ENCODE data around the gene IL17RD. TPM values are rescaled to one million over a fixed set of nuclear protein-coding genes. Genes with fewer than 3 reads are reported as not detected.

Gene IL17RD
- polyA plus RNA-seq, 1 of the 3 experiments (the other 2 are of a cell fraction) = 2.4 TPM

- Histone ChIP-seq H3K4me2 (no peak overlapping the region), H3K27ac (ENCODE audit: low read depth in 2 of 2, low read length in 1 of 2) (no peak overlapping the region), H3F3A (replicated peaks; ENCODE audit: insufficient read depth) (peaks cover 1% of the 10 kb centered on the region), H3K36me3 (replicated peaks in 1 of 2; ENCODE audit: control insufficient read depth in 1 of 2, insufficient read depth in 2 of 2, low read length in 1 of 2) (no peaks in the 10 kb centered on the region), H2AFZ (ENCODE audit: low read depth) (no peak overlapping the region), H3K4me1 (ENCODE audit: control insufficient read depth in 1 of 2, insufficient read depth in 2 of 2, low read depth in 1 of 2, low read length in 1 of 2) (peaks cover 0 to 2% of the 10 kb centered on the region in 2 experiments; a peak in 1 of 4 replicates), H3K9me2 (no peaks in the 10 kb centered on the region), H3K79me2 (ENCODE audit: insufficient read depth) (no peaks in the 10 kb centered on the region), H3K9me3 (no peaks in the 10 kb centered on the region), H3K4me3 (ENCODE audit: low read depth in 2 of 2, low read length in 1 of 2) (no peak overlapping the region), H3K9ac (no peak overlapping the region), H4K20me1 (ENCODE audit: insufficient read depth) (no peaks in the 10 kb centered on the region), H3K27me3 (ENCODE audit: insufficient read depth) (no peaks in the 10 kb centered on the region)
- TF ChIP-seq IRF3 (IDR thresholded peaks at IDR 0.05; ENCODE audit: low read depth, low read length) (no peak), ELF1 (IDR thresholded peaks at IDR 0.05) (no peak), FOXM1 (IDR thresholded peaks at IDR 0.05; ENCODE audit: low read depth) (no peak), SMC3 (IDR thresholded peaks at IDR 0.05; ENCODE audit: low read depth, low read length) (no peak), MEF2A (IDR thresholded peaks at IDR 0.05; ENCODE audit: borderline replicate concordance, low read depth) (no peak), PBX3 (IDR thresholded peaks at IDR 0.05) (no peak), NRF1 (IDR thresholded peaks at IDR 0.05; ENCODE audit: low read depth, low read length) (no peak), RAD21 (IDR thresholded peaks at IDR 0.05; ENCODE audit: low read length) (no peak), ZBTB33 (IDR thresholded peaks at IDR 0.05; ENCODE audit: borderline replicate concordance, low read depth) (no peak), FOXJ3 (CRISPR knock-in tag; IDR thresholded peaks at IDR 0.05) (no peak), CHD2 (IDR thresholded peaks at IDR 0.05; ENCODE audit: low read length, partially characterized antibody) (no peak), YY1 (IDR thresholded peaks at IDR 0.05; ENCODE audit: low read depth) (no peak), MXI1 (IDR thresholded peaks at IDR 0.05; ENCODE audit: low read depth, low read length) (no peak), GATA2 (CRISPR knock-in tag; IDR thresholded peaks at IDR 0.05) (no peak), FOSL2 (IDR thresholded peaks at IDR 0.05; ENCODE audit: borderline replicate concordance, low read depth) (no peak), TCF12 (IDR thresholded peaks at IDR 0.05) (no peak), MAX (IDR thresholded peaks at IDR 0.05; ENCODE audit: low read depth) (no peak)
- 86% methylated on average over 3 of the region's 4 CpGs for WGBS (ENCODE audit: low lambda C conversion rate)
- DNase-seq = no peak
- ChIA-PET CTCF (interaction anchor here (0.8 kb wide), 1 partner anchor 30 kb away, joined by 3 read pairs; no protein-coding TSS in a partner anchor), POLR2A (no interaction called here)
Observed at GRCh38 chr3:57048728-57049127, 116.4 kb downstream of the IL17RD start.

Measured in SK-N-SH (cell line).